HepG2 (cell line): ENCODE results near the gene LMAN1L. TPM values are rescaled to one million over a fixed set of nuclear protein-coding genes. Genes with fewer than 3 reads are reported as not detected.

Experiments used
- ATAC-seq: fragments of 200-7000 bp; cut with Tn5 transposase; 3 replicates; pipeline ENCODE4 v1.9.1; 2020; ENCODE audit warnings: mild to moderate bottlenecking, moderate library complexity
- BruUV-seq: library from RNA; stranded (reverse); fragments of 400-500 nt; replicated peaks from 2 replicates; lab custom pipeline; 2021; lab: Mats Ljungman, UMichigan
- CTCF ChIA-PET: fragments of 300-600 bp; formaldehyde crosslinking; extraction: SDS; loops from one replicate; lab custom pipeline; 2021; ENCODE audit warnings: low total read pairs, inconsistent platforms, low intra/inter-chr PET ratio; lab: Yijun Ruan, JAX
- POLR2A ChIA-PET: fragments of 350-600 bp; sonication (Branson Sonifier 250); formaldehyde crosslinking; loops from one replicate; lab custom pipeline; 2020; ENCODE audit warnings: antibody characterized with exemption, inconsistent platforms; lab: Yijun Ruan, JAX
- DNase-seq: peaks from one replicate; pipeline ENCODE4 v3.0.0-alpha.2; 2015; ENCODE audit warnings: low spot score
- FAIRE-seq: peaks from 3 replicates; lab custom pipeline; 2011; peaks lifted over from hg19 to GRCh38; lab: Jason Lieb, UNC
- H2AFZ ChIP-seq: one replicate; pipeline ENCODE4 v1.6.1; 2011; ENCODE audit warnings: low read length, inconsistent platforms
- H3K27ac ChIP-seq: fragments of 300-600 bp; 3 replicates; pipeline ENCODE4 v1.8.0; 2011; ENCODE audit warnings: mixed run types, mild to moderate bottlenecking, mixed read lengths, low read length, inconsistent platforms; ENCODE audit not compliant: insufficient read depth; ENCODE audit errors: extremely low read length
- H3K27me3 ChIP-seq, 2 experiments: fragments of 200-600 bp in 1 of 2; 2 replicates in 1 of 2; 3 replicates in 1 of 2; pipeline versions ENCODE4 v1.6.0 to v1.8.0; 2011; ENCODE audit warnings: low read length in 2 of 2, mild to moderate bottlenecking in 2 of 2, moderate library complexity in 2 of 2, inconsistent platforms in 1 of 2; ENCODE audit not compliant: insufficient read depth in 2 of 2, control insufficient read depth in 1 of 2
- H3K36me3 ChIP-seq, 2 experiments: fragments of 200-600 bp in 1 of 2; replicated peaks in 1 of 2; 2 replicates in 1 of 2; 3 replicates in 1 of 2; pipeline versions ENCODE4 v1.5.1 to v1.8.0; 2011; ENCODE audit warnings: low read length in 2 of 2, inconsistent platforms in 1 of 2; ENCODE audit not compliant: insufficient read depth in 2 of 2, control insufficient read depth in 1 of 2
- H3K4me1 ChIP-seq: 2 replicates; pipeline ENCODE4 v1.5.1; 2012; ENCODE audit warnings: low read length, inconsistent platforms; ENCODE audit not compliant: insufficient read depth
- H3K4me2 ChIP-seq: 2 replicates; pipeline ENCODE4 v1.6.0; 2011; ENCODE audit warnings: low read depth, low read length, inconsistent platforms
- H3K4me3 ChIP-seq, 3 experiments: fragments of 200-600 bp in 1 of 3; sonication (generic), shearing (Covaris generic) in 1 of 3; replicated peaks in 1 of 3; 2 replicates each; pipeline ENCODE4 v1.5.1; 2011 to 2016; ENCODE audit warnings: low read length in 3 of 3, inconsistent platforms in 2 of 3, low read depth in 2 of 3, mild to moderate bottlenecking in 2 of 3, control low read depth in 1 of 3, mixed read lengths in 1 of 3; ENCODE audit not compliant: insufficient read depth in 1 of 3
- H3K79me2 ChIP-seq: one replicate; pipeline ENCODE4 v1.6.1; 2011; ENCODE audit warnings: low read length, inconsistent platforms; ENCODE audit not compliant: insufficient read depth
- H3K9ac ChIP-seq: 2 replicates; pipeline ENCODE4 v1.6.0; 2011; ENCODE audit warnings: mild to moderate bottlenecking, low read depth, low read length, inconsistent platforms; ENCODE audit not compliant: insufficient read depth
- H3K9me3 ChIP-seq: 2 replicates; pipeline ENCODE4 v1.5.1; 2012; ENCODE audit warnings: mild to moderate bottlenecking, low read length
- H4K20me1 ChIP-seq: 2 replicates; pipeline ENCODE4 v1.6.0; 2011; ENCODE audit warnings: inconsistent platforms, mild to moderate bottlenecking, low read length, moderate library complexity; ENCODE audit not compliant: insufficient read depth
- CHD2 ChIP-seq: IDR thresholded peaks from 2 replicates; pipeline ENCODE4 v1.6.1; 2011; ENCODE audit warnings: low read depth, low read length, improper control_type of control experiment
- CHD4 ChIP-seq: fragments of 200-600 bp; sonication (generic); IDR thresholded peaks from 2 replicates; pipeline ENCODE4 v1.7.0; 2017; ENCODE audit warnings: mild to moderate bottlenecking, low read length, borderline replicate concordance
- DRAP1 ChIP-seq: IDR thresholded peaks from 2 replicates; pipeline ENCODE4 v1.6.1; 2016; ENCODE audit warnings: missing genetic modification reagents, missing compliant biosample characterization
- GATAD2A ChIP-seq: IDR thresholded peaks from 2 replicates; pipeline ENCODE4 v1.6.1; 2016
- MAFF ChIP-seq: IDR thresholded peaks from 2 replicates; pipeline ENCODE4 v1.6.1; 2011; ENCODE audit warnings: low read depth, low read length, improper control_type of control experiment
- MAFK ChIP-seq, 2 experiments: IDR thresholded peaks in 1 of 2; conservative IDR thresholded peaks in 1 of 2; 2 replicates each; pipeline ENCODE4 v1.6.1; 2011; ENCODE audit warnings: improper control_type of control experiment in 2 of 2, low read length in 2 of 2
- PRMT3 ChIP-seq: sonication (generic); formaldehyde crosslinking; IDR thresholded peaks from 2 replicates; pipeline ENCODE4 v1.8.1; 2022; ENCODE audit warnings: low read depth, mild to moderate bottlenecking, moderate library complexity, missing genetic modification reagents, borderline replicate concordance
- SP5 ChIP-seq: IDR thresholded peaks from 2 replicates; pipeline ENCODE4 v1.6.1; 2016; ENCODE audit warnings: low read depth, borderline replicate concordance
- ZNF337 ChIP-seq: sonication (generic); formaldehyde crosslinking; IDR thresholded peaks from 2 replicates; pipeline ENCODE4 v1.5.1; 2020; ENCODE audit warnings: missing genetic modification reagents, low read depth, mild to moderate bottlenecking, borderline replicate concordance
- ZNF460 ChIP-seq: sonication (generic); formaldehyde crosslinking; IDR thresholded peaks from 2 replicates; pipeline ENCODE4 v1.5.1; 2020; ENCODE audit warnings: missing genetic modification reagents, mild to moderate bottlenecking, borderline replicate concordance
- ZNF629 ChIP-seq: sonication (generic); formaldehyde crosslinking; conservative IDR thresholded peaks from 2 replicates; pipeline ENCODE4 v1.5.0; 2020; ENCODE audit warnings: missing genetic modification reagents
- WGBS: methylation state at CpG from one replicate; pipeline ENCODE4 v1.1.6; 2017; ENCODE audit warnings: low lambda C conversion rate; 5-methylcytosine and 5-hydroxymethylcytosine counted together
- in situ Hi-C: cut with HindIII; loops from 2 replicates; pipeline ENCODE4 v1.10.0; 2017; ENCODE audit warnings: low pct_unique_long_range_greater_than_20kb; ENCODE audit not compliant: extremely low pct_ligation_motif_present
- intact Hi-C: fragments of 100-400 bp; cut with micrococcal nuclease; formaldehyde crosslinking; loops from one replicate; pipeline ENCODE4 v1.10.0; 2022; ENCODE audit not compliant: unreplicated experiment
- polyA plus RNA-seq, 8 experiments: library from polyadenylated mRNA; depleted of rRNA in 3 of 8; stranded (reverse) in 7 of 8; unstranded in 1 of 8; fragments of >200 nt; fragmentation: Illumina TruSeq in 4 of 8; extraction: Trizol in 4 of 8; gene quantifications; 2 replicates each; pipeline versions ENCODE4 v1.2.1 to v1.2.3, GENCODE V29; 2011 to 2016; ENCODE audit warnings: low read depth in 4 of 8, missing spikeins in 1 of 8, mixed read lengths in 1 of 8; ENCODE audit not compliant: insufficient read depth in 1 of 8
- total RNA-seq, 5 experiments: library from RNA; depleted of rRNA; stranded (reverse); fragments of >200 nt; fragmentation: Illumina TruSeq; extraction: Trizol; gene quantifications; 2 replicates each; pipeline ENCODE4 v1.2.3, GENCODE V29; 2016; ENCODE audit warnings: low read depth in 1 of 5
- TF ChIP-seq, protein P1 (sequence below): sonication (generic); formaldehyde crosslinking; IDR thresholded peaks from 2 replicates; pipeline ENCODE4 v1.4.0; 2020; ENCODE audit warnings: missing genetic modification reagents, borderline replicate concordance
- TF ChIP-seq, protein P2 (sequence below): sonication (generic); formaldehyde crosslinking; IDR thresholded peaks from 2 replicates; pipeline ENCODE4 v1.8.0; 2022; ENCODE audit warnings: missing genetic modification reagents, mild to moderate bottlenecking, inconsistent platforms, borderline replicate concordance

Gene LMAN1L
- total and polyA plus RNA-seq, 2 of the 13 experiments (the other 11 are each of a cell fraction or from before 2014, with no cell fraction given), result not detected

DNA sequence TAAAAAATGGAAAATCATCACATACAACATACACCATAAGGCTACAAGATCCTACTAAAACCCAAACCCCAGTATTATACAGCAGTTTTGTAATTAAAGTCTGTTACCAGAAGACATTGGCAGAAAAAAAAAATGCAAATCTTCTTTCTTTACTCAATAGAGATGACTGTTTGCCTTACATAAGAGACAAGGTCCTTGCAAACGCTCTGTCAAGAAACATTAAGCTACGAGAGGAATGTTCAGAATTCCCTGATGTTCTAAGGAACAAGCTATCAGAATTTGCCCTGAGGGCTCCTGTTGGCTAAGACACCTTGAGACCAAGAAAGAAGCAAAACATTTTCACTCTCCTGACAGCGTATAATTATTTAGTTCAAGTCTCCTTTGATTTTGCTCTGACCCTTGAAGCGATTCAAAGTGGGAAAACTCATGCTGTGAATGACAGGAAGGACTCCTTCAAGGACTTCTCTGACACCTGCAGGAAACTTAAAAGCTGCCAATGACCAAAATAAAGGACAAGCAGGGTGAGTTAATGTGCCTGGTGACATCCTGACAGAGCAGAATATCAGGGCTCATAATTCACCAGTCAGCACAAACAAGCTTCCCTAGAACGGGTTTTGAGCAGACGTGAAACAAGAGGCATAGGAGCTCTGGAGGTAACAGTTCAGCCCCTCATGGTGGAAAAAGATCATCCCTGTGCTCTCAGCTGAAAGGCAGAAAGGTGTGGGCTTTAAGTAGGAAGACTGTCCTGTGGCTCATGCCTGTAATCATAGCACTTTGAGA is 58.0 kb downstream of the LMAN1L start:
- Histone ChIP-seq H3K27ac (no peak overlapping the region), H2AFZ (no peak overlapping the region), H3K4me3 (no peak overlapping the region), H3K4me1 (peaks cover 73% of the 10 kb centered on the region), H3K9me3 (no peaks in the 10 kb centered on the region), H3K27me3 (peaks cover 0 to 2% of the 10 kb centered on the region in 2 experiments; a peak in 1 of 5 replicates), H3K9ac (peak overlapping the region; percentile 1; the same call in 1 of the 2 replicates), H3K4me2 (peak overlapping the region; percentile 41; the same call in 1 of the 2 replicates), H4K20me1 (peaks cover 16% of the 10 kb centered on the region), H3K36me3 (peaks cover 0 to 1% of the 10 kb centered on the region in 2 experiments; a peak in 4 of 5 replicates), H3K79me2 (peaks cover 61% of the 10 kb centered on the region)
- CTCF ChIA-PET, result no interaction called here
- ATAC-seq (no peak), DNase-seq (no peak), FAIRE-seq (no peak)
- no TSS peak for BruUV-seq
- TF ChIP-seq CHD4, result no peak
- TF ChIP-seq MAFK (conservative IDR thresholded peaks at IDR 0.05 in 1 of 2, IDR thresholded peaks at IDR 0.05 in 1 of 2; ENCODE audit: low read length in 2 of 2), result peak; percentile 65 to 66
- no peak for TF ChIP-seq ZNF337
- peak; percentile 67 for TF ChIP-seq MAFF
- TF ChIP-seq ZNF460, result no peak
- POLR2A ChIA-PET, result interaction anchor here (1.1 to 1.7 kb wide), 5 partner anchors 11 to 52 kb away, joined by 3 to 6 read pairs (median 4); partner anchors contain the start of gene MPI
- intact Hi-C loops (no loop called here), in situ Hi-C loops (no loop called here)
- 79% methylated on average over 6 of the region's 6 CpGs for WGBS

GRCh38 chr15:74872702-74873035 is 60.0 kb downstream of the LMAN1L start:
- Histone ChIP-seq H3K79me2 (peaks cover 47% of the 10 kb centered on the region), H3K9me3 (no peaks in the 10 kb centered on the region), H3K4me3 (peak overlapping the region; percentile 83 to 98 (median 98)), H3K27me3 (peaks cover 0 to 7% of the 10 kb centered on the region in 2 experiments; a peak in 1 of 5 replicates), H3K9ac (peak overlapping the region; percentile 98), H4K20me1 (peaks cover 13% of the 10 kb centered on the region), H3K4me1 (peaks cover 53% of the 10 kb centered on the region), H2AFZ (no peak overlapping the region), H3K4me2 (peak overlapping the region; percentile 90), H3K27ac (peak overlapping the region; percentile 93), H3K36me3 (peaks cover 0 to 1% of the 10 kb centered on the region in 2 experiments; a peak in 4 of 5 replicates)
- intact Hi-C loops, result no loop called here
- in situ Hi-C loops, result no loop called here
- WGBS, result under 1% methylated on average over 7 of the region's 11 CpGs
- BruUV-seq, result TSS peak; percentile 61
- ATAC-seq (no peak), DNase-seq (no peak), FAIRE-seq (no peak)
- ChIA-PET POLR2A (interaction anchor here (1.3 to 1.9 kb wide), 2 partner anchors 17 to 29 kb away, joined by 3 to 10 read pairs; partner anchors contain the start of genes MPI and ULK3), CTCF (no interaction called here)
- no peak for TF ChIP-seq PRMT3 (CRISPR knock-in tag)
- TF ChIP-seq SP5 (CRISPR knock-in tag), result 0 out of 2 replicates have a peak, but pooled peaks have one; percentile 5
- TF ChIP-seq GATAD2A, result no peak
- TF ChIP-seq ZNF629 (CRISPR knock-in tag), result no peak
- TF ChIP-seq CHD2, result no peak
- TF ChIP-seq, protein P1, sequence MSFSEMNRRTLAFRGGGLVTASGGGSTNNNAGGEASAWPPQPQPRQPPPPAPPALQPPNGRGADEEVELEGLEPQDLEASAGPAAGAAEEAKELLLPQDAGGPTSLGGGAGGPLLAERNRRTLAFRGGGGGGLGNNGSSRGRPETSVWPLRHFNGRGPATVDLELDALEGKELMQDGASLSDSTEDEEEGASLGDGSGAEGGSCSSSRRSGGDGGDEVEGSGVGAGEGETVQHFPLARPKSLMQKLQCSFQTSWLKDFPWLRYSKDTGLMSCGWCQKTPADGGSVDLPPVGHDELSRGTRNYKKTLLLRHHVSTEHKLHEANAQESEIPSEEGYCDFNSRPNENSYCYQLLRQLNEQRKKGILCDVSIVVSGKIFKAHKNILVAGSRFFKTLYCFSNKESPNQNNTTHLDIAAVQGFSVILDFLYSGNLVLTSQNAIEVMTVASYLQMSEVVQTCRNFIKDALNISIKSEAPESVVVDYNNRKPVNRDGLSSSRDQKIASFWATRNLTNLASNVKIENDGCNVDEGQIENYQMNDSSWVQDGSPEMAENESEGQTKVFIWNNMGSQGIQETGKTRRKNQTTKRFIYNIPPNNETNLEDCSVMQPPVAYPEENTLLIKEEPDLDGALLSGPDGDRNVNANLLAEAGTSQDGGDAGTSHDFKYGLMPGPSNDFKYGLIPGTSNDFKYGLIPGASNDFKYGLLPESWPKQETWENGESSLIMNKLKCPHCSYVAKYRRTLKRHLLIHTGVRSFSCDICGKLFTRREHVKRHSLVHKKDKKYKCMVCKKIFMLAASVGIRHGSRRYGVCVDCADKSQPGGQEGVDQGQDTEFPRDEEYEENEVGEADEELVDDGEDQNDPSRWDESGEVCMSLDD (CRISPR knock-in tag), result no peak
- TF ChIP-seq DRAP1 (CRISPR knock-in tag), result peak; percentile 66
- TF ChIP-seq, protein P2, sequence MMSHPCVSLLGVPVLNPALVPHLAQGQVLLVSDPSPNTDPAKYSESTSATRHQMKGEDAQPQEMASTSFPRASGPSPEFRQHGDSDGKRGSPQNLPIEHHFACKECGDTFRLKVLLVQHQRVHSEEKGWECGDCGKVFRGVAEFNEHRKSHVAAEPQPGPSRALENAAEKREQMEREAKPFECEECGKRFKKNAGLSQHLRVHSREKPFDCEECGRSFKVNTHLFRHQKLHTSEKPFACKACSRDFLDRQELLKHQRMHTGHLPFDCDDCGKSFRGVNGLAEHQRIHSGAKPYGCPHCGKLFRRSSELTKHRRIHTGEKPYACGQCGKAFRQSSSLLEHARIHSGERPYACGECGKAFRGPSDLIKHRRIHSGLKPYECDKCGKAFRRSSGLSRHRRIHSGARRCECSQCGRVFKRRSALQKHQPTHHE, result no peak
